ENCODE results near the gene SIRT4. TPM values are rescaled to one million over a fixed set of nuclear protein-coding genes. Genes with fewer than 3 reads are reported as not detected.
A peak's percentile ranks its signal among the peaks of the same experiment; 100 is the strongest.

Gene SIRT4
- total RNA-seq, 4 donors from 2014 or later: 0.70 to 5.0 TPM; not detected in 2

DNA sequence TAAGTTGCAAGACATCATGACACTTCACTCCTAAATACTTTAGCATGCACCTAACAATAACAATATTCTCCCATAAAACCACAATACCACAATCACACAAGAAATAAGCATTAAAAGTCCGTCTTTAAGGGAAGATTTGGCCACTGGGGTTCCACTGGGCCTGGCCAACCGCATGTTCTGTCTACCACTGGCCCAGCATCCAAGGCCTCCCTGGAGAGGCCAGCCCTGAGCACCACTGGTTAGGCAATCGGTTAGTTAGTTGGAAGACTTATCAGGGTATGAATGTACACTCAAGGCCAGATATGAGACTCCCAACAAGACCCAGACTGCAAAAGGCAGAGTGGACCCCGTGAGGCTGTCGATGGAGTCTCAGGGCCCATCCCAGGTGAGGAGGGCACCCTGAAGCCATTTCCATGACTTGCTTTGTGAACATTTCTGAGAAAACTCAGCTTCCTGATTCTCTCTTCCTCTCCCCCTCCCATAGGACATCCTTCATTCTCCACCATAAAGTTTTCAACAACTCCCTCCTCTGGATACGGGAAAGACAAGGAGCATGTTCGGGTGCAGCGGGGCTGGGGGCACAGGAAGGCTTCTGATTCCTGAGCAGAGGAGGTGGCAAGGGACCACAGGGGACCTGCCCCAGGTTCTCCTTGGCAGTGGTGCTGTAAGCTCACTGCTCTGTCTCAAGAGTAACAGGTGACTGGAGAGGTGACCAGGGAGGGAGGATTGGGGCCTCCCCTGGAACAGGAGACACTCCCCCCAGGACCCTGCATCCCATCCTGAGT is 42.5 kb upstream of the SIRT4 start:
- WGBS, 2 donors: 65 to 79% methylated on average over 4 to 5 of the region's 8 CpGs
- H3K4me1 ChIP-seq: peaks cover 60 to 100% (median 75%) of the 10 kb centered on the region in 3 donors
- intact Hi-C loops (cut with DNase I): no loop called here

DNA sequence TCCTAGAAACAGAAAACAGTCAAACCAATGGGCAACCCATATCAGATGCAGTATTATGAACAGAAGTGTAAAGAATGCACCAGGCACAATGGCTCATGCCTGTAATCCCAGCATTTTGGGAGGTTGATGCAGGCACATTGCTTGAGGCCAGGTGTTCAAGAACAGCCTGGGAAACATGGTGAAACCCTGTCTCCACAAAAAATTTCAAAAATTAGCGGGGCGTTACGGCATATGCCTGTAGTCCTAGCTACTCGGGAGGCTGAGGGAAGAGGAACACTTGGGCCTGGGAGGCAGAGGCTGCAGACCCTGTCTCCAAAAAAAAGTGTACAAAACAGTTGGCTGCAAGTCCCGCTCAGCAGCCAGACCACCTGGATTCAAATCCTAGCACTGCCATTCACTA is 41.5 kb upstream of the SIRT4 start:
- no peak overlapping the region for H3K4me3 ChIP-seq
- no peak for DNase-seq
- no peaks in the 10 kb centered on the region for H3K36me3 ChIP-seq
- peaks cover 67 to 98% (median 73%) of the 10 kb centered on the region in 3 donors for H3K4me1 ChIP-seq
- intact Hi-C loops (cut with DNase I): no loop called here
- TF ChIP-seq, protein P1, sequence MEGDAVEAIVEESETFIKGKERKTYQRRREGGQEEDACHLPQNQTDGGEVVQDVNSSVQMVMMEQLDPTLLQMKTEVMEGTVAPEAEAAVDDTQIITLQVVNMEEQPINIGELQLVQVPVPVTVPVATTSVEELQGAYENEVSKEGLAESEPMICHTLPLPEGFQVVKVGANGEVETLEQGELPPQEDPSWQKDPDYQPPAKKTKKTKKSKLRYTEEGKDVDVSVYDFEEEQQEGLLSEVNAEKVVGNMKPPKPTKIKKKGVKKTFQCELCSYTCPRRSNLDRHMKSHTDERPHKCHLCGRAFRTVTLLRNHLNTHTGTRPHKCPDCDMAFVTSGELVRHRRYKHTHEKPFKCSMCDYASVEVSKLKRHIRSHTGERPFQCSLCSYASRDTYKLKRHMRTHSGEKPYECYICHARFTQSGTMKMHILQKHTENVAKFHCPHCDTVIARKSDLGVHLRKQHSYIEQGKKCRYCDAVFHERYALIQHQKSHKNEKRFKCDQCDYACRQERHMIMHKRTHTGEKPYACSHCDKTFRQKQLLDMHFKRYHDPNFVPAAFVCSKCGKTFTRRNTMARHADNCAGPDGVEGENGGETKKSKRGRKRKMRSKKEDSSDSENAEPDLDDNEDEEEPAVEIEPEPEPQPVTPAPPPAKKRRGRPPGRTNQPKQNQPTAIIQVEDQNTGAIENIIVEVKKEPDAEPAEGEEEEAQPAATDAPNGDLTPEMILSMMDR (IDR thresholded peaks at IDR 0.05): no peak
- TF ChIP-seq POLR2A (IDR thresholded peaks at IDR 0.05): no peak
- WGBS, 2 donors: 82 to 93% methylated on average over 4 to 5 of the region's 5 CpGs
- H3K27ac ChIP-seq: peak overlapping the region in 1 of 4 donors; percentile 89
- no peaks in the 10 kb centered on the region for H3K9me3 ChIP-seq
- no peaks in the 10 kb centered on the region for H3K27me3 ChIP-seq

More for the DNA sequence above, 42.5 kb upstream of the SIRT4 start:
- H3K4me3 ChIP-seq: no peak overlapping the region
- H3K9me3 ChIP-seq: no peaks in the 10 kb centered on the region
- TF ChIP-seq, protein P1 (IDR thresholded peaks at IDR 0.05): no peak
- no peak for TF ChIP-seq POLR2A (IDR thresholded peaks at IDR 0.05)
- DNase-seq: no peak
- no peaks in the 10 kb centered on the region for H3K36me3 ChIP-seq
- H3K27ac ChIP-seq: peak overlapping the region; percentile 6 to 89 (median 82)
- no peaks in the 10 kb centered on the region for H3K27me3 ChIP-seq

GRCh38 chr12:120261951-120262851 is 39.9 kb upstream of the SIRT4 start:
- Histone ChIP-seq H3K4me3 (peak overlapping the region in 3 of 4 donors; percentile 87 to 98 (median 97)), H3K9me3 (no peaks in the 10 kb centered on the region), H3K4me1 (peaks cover 56 to 90% (median 58%) of the 10 kb centered on the region in 3 donors), H3K27ac (peak overlapping the region; percentile 22 to 95 (median 92)), H3K27me3 (no peaks in the 10 kb centered on the region), H3K36me3 (no peaks in the 10 kb centered on the region)
- intact Hi-C loops (cut with DNase I): no loop called here
- TF ChIP-seq, protein P1 (IDR thresholded peaks at IDR 0.05): no peak
- no peak for TF ChIP-seq POLR2A (IDR thresholded peaks at IDR 0.05)
- DNase-seq: no peak
- WGBS, 2 donors: 49 to 54% methylated on average over 9 to 10 of the region's 10 CpGs

DNA sequence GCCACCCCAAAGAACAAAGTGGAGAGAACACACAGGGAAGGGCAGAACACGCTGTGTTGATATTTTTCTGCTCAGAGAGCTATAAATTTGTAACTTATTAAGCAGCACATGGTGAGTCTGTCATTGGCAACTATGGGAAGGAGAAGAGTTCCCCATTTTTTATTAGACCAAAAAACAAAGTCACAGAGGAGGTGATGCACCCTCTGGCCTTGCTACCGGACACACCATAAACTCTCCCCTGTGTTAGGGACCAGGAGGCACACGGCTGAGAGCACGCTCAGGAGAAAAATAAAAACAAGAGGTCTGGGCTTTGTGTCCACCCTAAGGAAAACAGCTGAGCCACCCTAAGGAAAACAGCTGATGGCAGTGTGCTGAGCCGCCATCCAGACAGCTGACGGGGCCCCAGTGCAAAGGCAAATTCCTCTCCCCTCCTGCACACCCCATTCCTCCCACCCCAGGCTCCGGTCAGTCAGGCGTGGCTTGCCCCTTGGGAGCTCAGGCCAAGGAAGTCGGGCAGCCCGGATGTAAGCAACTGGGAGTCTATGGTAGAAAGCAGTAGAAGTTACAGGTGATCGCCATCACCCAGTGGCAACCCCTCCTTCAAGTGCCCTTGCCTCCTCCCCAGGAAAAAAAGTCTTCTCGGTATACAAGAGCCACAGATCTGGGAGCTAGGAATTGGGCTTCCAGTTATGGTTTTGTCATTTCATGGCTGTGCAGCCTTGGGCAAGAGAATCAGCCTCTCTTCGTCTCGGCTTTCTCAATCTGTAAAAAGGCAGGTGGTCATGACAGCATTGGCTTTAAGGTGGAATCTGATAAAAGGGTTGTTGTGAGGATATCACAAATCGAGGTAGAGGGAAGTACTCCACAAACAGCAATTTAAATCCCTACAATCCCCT is 39.0 kb upstream of the SIRT4 start:
- no peaks in the 10 kb centered on the region for H3K36me3 ChIP-seq
- intact Hi-C loops (cut with DNase I): no loop called here
- peak overlapping the region; percentile 84 to 98 (median 92) for H3K4me3 ChIP-seq
- no peaks in the 10 kb centered on the region for H3K27me3 ChIP-seq
- TF ChIP-seq, protein P1 (IDR thresholded peaks at IDR 0.05): no peak
- peak in 1 of 4 donors; percentile 24 for TF ChIP-seq POLR2A (IDR thresholded peaks at IDR 0.05)
- no peaks in the 10 kb centered on the region for H3K9me3 ChIP-seq
- no peak for DNase-seq
- peak overlapping the region; percentile 89 to 95 (median 92) for H3K27ac ChIP-seq
- WGBS, 2 donors: 33 to 58% methylated on average over 11 to 13 of the region's 15 CpGs
- H3K4me1 ChIP-seq: peaks cover 49 to 81% (median 51%) of the 10 kb centered on the region in 3 donors
